ENCODE results near the gene CIRBP.
A peak's percentile ranks its signal among the peaks of the same experiment; 100 is the strongest.
"Not testable (repeated sequence)": the region's sequence is repeated elsewhere in the genome, so short reads cannot be mapped to it uniquely, and the experiment has no call there.

CIRBP gene

GRCh38 chr19:1309977-1310852, 41.1 kb downstream of the CIRBP start:
- no peak for DNase-seq (ENCODE audit: low read depth)

GRCh38 chr19:1310853-1311180, 41.7 kb downstream of the CIRBP start:
- no peak for DNase-seq (ENCODE audit: low read depth)

DNA sequence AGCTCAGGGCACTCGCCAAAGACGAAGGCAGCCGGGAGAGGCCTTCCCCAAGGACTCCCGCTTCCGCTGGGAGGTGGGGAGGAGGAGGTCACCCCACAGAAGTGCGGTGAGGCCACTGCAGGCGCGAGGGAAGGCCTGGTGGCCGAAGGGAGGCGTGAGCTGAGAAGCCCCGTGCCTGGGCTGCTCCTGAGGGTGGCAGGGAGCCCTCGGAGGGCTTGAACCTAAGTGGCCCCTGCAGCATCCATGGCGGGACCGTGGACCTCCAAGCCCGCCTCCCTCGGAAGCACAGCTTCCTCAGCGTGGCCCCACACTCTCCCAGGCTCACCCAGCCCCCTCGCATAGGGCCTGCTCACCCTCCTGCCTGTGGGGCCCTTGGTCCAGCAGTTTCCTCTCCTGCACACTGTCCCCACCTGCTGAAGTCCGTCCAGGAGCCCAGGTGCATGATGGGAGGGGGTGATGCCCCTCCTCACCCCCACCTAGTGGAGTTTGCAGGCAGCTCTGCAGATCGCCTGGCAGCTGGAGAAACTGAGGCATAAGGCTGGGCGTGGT, 42.5 kb downstream of the CIRBP start:
- no peak for DNase-seq (ENCODE audit: low read depth)

- no peak for DNase-seq (ENCODE audit: low read depth)
These were observed 43.9 kb downstream of the CIRBP start for GRCh38 chr19:1312767-1313694.

DNA sequence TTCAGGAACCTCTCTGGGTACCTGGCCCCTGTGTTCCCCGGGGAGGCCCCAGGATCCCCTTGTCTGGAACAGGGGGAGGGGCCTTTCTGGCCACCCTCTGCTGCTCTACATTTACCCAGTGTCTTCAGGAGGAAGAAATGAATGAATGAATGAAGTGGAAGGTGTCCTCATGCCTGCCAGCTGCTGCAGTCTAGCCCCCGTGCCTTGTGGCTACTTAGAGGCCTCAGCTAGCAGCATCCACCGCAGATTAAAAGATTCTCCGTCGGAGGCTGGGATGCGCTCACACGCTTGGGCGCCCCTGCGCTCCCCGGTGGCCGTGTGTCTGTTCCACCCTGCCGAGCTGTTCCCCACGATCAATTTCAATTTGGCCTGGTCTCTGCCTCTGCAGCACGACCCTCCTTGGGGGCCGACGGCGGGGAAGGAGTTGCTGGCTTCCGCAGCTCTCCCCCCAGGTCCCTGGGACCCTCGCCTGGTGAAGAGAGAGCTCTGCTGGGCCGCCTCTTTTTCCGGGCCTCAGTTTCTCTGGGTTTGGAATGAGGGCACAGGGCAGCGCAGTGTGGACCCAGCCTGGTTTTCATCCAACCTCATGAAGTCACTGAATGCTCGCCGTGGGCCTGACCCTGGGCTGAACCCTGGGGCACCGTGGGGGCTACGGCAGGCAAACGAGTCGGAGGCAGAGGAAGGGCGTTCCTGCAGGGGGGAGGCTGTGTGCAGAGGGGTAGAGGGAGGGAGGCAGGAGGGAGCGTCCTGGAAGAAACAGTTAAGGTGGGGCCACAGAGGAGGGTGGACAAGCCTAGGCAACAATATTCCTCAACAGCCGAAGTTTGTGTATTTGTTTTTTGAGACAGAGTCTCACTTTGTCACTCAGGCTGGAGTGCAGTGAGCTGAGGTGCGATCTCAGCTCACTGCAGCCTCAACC, 44.8 kb downstream of the CIRBP start:
- no peak for DNase-seq (ENCODE audit: low read depth)

DNA sequence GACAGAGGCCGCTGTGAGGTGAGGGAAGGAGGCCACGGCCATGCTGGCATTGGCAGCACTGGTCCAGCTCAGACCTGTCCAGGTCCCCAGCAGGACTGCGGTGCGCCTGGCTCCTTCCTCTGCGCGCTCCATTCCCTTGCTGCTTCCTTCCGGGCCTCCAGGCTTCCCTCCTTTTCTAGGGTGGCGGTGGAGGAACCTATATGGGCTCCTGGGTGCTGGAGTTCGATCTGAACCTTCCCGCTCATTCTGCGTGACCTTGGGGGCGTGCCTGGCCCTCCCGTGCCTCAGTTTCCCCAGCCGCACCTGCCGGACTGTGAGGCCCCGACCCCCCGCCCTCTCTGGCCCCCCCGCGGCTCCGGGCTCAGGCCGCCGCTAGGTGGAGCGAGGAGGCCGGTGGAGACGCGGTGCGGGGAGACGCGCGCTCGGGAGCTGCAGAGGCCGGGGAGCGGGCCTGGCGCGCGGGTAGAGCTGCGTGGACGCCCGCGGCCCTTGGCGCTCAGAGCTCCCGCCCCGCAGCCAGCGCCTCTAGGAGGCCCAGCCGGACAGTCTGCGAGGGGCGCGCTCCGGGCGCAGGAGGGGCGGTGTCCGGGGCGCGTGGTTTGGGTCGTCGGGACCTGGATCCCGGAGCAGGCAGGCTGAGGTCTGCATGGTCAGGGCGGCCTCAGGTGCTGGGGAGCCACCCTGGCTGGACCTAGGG, 46.5 kb downstream of the CIRBP start:
- peak; percentile 31 for DNase-seq (ENCODE audit: low read depth)

GRCh38 chr19:1316466-1316865, 47.3 kb downstream of the CIRBP start:
- DNase-seq (ENCODE audit: low read depth): no peak

DNA sequence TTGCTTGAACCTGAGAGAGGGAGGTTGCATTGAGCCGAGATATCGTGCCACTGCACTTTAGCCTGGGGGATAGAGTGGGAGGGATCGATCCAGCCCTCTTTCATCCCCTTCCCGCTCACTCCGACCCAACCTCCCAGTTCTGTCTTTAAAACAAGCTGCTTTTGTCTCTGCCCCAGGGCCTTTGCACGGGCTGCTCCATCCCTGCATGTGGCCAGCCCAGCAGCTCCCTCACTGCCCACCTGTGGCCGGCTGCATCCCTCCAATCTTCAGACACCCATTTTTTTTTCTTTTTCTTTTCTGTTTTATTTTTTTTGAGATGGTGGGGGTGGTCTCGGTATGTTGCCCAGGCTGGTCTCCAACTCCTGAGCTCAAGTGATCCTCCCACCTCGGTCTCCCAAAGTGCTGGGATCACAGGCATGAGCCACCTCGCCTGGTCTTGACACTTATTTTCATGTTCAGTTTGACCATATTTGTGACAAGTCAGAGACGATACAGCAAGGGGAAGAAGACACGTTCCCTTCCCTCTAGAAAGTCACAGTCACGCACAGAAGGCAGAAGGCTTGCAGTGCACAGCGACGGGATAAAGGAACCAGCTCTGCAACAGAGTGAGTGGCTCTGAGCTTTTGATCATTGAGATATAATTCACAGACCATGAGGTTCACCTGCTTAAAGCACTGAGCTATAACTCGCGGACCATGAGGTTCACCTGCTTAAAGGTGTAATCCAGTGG, 48.3 kb downstream of the CIRBP start:
- no peak for DNase-seq (ENCODE audit: low read depth)

GRCh38 chr19:1318678-1319471, 49.7 kb downstream of the CIRBP start:
- DNase-seq (ENCODE audit: low read depth): no peak

- DNase-seq (ENCODE audit: low read depth): not testable (repeated sequence)
These were observed 51.1 kb downstream of the CIRBP start for GRCh38 chr19:1320282-1320650.

GRCh38 chr19:1321539-1321938, 52.4 kb downstream of the CIRBP start:
- no peak for DNase-seq (ENCODE audit: low read depth)

- no peak for DNase-seq (ENCODE audit: low read depth)
These were observed 53.3 kb downstream of the CIRBP start for GRCh38 chr19:1322198-1322981.

- DNase-seq (ENCODE audit: low read depth): no peak
These were observed 55.2 kb downstream of the CIRBP start for GRCh38 chr19:1324249-1324805.

Data from activated T-cell treated with anti-CD3 and anti-CD28 coated beads for 48 hours (primary cell).